HG03103 (cell line): ENCODE data around the gene EDN1.
"Not testable (repeated sequence)": the region's sequence is repeated elsewhere in the genome, so short reads cannot be mapped to it uniquely, and the experiment has no call there.

Experiments used
- ATAC-seq: cut with Tn5 transposase; IDR thresholded peaks from one replicate; pipeline ENCODE4 v1.9.1; 2021; ENCODE audit warnings: low read depth; ENCODE audit not compliant: unreplicated experiment

The EDN1 gene

GRCh38 chr6:12320074-12320473 is 29.9 kb downstream of the EDN1 start:
- ATAC-seq = not testable (repeated sequence)

- no peak for ATAC-seq
Observed at GRCh38 chr6:12324099-12324498, 33.9 kb downstream of the EDN1 start.

GRCh38 chr6:12324748-12325147 is 34.6 kb downstream of the EDN1 start:
- no peak for ATAC-seq

- no peak for ATAC-seq
Observed at GRCh38 chr6:12325872-12326271, 35.7 kb downstream of the EDN1 start.

- no peak for ATAC-seq
Observed at GRCh38 chr6:12327391-12327790, 37.2 kb downstream of the EDN1 start.

GRCh38 chr6:12327988-12328387 is 37.8 kb downstream of the EDN1 start:
- no peak for ATAC-seq

- ATAC-seq = no peak
Observed at GRCh38 chr6:12328701-12329100, 38.5 kb downstream of the EDN1 start.

GRCh38 chr6:12331474-12331873 is 41.3 kb downstream of the EDN1 start:
- no peak for ATAC-seq

- ATAC-seq = no peak
Observed at GRCh38 chr6:12331951-12332749, 42.0 kb downstream of the EDN1 start.

GRCh38 chr6:12332750-12333079 is 42.6 kb downstream of the EDN1 start:
- ATAC-seq = not testable (repeated sequence)

GRCh38 chr6:12333128-12333527 is 43.0 kb downstream of the EDN1 start:
- ATAC-seq = no peak

- ATAC-seq = no peak
Observed at GRCh38 chr6:12334526-12335130, 44.5 kb downstream of the EDN1 start.

- ATAC-seq = no peak
Observed at GRCh38 chr6:12335131-12335527, 45.0 kb downstream of the EDN1 start.

GRCh38 chr6:12335717-12336116 is 45.6 kb downstream of the EDN1 start:
- ATAC-seq = no peak

- no peak for ATAC-seq
Observed at GRCh38 chr6:12336121-12336971, 46.2 kb downstream of the EDN1 start.

GRCh38 chr6:12339022-12339421 is 48.9 kb downstream of the EDN1 start:
- no peak for ATAC-seq

GRCh38 chr6:12339808-12340487 is 49.8 kb downstream of the EDN1 start:
- ATAC-seq = no peak

- no peak for ATAC-seq
Observed at GRCh38 chr6:12340488-12340818, 50.3 kb downstream of the EDN1 start.

GRCh38 chr6:12342664-12343063 is 52.5 kb downstream of the EDN1 start:
- no peak for ATAC-seq

- ATAC-seq = no peak
Observed at GRCh38 chr6:12343122-12343439, 52.9 kb downstream of the EDN1 start.

GRCh38 chr6:12343440-12344162 is 53.4 kb downstream of the EDN1 start:
- ATAC-seq = no peak
